HG03095 (cell line): ENCODE data around the gene PTK6.

ENCODE experiments used
- ATAC-seq: cut with Tn5 transposase; IDR thresholded peaks from one replicate; pipeline ENCODE4 v1.9.1; 2021; ENCODE audit warnings: moderate library complexity; ENCODE audit not compliant: unreplicated experiment

Gene PTK6

DNA sequence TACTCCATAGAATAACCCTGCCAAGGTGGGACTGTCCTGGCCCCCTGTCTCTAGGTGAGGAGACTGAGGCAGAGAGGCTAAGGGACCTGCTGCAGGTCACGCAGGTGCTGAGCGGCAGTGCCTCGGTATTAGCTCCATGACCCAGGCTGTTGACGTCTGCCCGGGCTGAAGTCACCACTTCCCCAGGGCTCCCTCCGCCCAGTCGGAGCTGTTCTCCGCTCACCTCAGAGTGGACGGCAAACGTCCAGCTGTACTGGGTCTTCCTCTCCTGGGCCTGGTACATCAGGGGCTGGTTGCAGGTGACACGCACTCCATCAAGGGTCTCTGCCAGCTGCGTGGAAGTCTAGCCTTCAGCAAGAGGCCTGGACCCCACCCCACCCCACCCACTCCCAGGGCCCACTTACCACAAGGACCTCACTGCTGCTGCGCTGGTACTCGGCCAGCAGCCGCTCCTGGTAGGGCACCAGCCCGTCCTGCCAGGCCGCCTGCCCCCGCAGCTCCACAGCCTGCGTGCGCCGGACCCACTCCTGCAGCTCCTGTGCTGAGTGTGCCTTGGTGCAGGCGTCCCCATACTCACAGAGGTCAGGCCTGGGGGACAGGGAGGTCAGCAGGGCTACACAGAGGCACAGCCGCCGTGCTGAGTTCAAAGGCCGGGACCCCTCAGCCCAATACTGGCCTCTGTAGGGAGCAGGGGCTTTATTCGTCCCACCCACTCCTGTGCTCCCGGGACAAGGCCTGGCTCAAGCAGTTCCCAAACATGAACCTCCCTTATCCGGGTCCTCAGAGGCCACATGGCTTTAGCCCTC is 33.3 kb upstream of the PTK6 start:
- ATAC-seq: no peak

- no peak for ATAC-seq
Observed at GRCh38 chr20:63568986-63569949, 32.1 kb upstream of the PTK6 start.

GRCh38 chr20:63568170-63568981 is 31.2 kb upstream of the PTK6 start:
- no peak for ATAC-seq

DNA sequence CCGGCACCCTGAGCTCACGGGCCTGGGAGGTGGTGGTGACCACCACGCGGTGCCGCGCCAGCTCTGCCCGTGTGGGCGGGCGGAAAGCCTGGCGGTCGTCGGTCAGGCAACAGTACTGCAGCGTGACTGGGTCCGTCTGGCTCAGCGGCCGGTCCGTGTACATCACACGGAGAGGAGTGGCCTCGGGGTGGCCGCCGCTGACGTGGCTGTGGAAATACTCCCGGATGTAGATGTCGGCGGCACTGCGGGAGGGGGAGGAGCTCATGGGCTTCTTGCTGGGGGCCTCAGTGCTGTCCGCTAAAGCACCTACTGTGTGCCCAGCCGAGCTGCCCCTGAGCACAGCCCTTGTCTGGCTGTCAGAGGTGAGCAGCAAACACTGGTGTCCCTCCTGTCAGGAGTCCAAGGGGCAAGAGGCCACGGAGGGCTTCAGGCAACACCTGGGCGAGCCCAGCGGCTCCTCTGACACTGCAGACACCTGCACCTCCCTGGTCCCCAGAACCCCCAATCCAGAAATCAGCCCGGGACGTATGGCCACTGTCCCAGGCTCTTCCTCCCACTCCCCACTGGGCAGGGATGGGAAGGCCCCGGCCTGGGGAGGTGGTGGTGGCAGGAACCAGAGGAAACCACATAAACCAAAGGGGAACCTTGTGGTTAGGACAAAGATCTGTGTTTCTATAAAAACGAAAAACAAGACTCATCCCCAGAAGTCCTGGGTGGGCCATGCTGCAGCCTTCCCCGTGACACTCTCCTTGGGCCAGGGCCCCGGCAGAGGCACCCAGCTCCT is 30.4 kb upstream of the PTK6 start:
- peak; percentile 60 for ATAC-seq

- no peak for ATAC-seq
Observed at GRCh38 chr20:63567136-63567385, 29.9 kb upstream of the PTK6 start.

DNA sequence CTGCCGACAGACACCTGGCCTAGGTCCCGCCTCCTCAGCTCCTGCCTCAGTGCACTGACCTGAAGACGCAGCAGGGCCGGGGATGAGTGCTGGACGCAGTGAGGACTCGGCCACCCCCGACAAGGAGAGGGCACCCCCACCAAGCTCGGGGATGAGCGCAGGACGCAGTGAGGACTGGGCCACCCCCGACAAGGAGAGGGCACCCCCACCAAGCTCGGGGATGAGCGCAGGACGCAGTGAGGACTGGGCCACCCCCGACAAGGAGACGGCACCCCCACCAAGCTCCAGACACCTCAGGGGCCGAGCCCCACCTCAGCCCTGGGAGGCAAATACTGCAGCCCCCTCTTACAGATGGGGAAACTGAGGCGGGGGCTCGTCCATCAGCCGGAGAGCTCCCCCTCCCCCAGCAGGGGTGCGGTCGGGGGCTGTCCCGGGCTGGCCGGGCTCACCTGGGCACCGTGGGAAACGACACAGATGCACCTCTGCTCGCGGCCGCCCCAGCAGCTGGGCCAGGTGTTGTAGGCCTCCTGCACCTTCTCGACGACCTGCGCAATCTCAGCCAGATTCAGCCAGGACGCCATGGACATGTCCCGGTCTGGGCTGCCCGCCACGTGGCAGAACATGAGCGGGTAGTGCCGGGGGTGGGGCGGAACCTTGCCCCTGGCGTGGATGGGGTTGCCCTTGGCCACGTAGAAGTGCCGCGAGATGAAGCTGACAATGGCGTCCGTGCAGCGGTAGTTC is 29.4 kb upstream of the PTK6 start:
- ATAC-seq: no peak

GRCh38 chr20:63565699-63566335 is 28.6 kb upstream of the PTK6 start:
- ATAC-seq: no peak

DNA sequence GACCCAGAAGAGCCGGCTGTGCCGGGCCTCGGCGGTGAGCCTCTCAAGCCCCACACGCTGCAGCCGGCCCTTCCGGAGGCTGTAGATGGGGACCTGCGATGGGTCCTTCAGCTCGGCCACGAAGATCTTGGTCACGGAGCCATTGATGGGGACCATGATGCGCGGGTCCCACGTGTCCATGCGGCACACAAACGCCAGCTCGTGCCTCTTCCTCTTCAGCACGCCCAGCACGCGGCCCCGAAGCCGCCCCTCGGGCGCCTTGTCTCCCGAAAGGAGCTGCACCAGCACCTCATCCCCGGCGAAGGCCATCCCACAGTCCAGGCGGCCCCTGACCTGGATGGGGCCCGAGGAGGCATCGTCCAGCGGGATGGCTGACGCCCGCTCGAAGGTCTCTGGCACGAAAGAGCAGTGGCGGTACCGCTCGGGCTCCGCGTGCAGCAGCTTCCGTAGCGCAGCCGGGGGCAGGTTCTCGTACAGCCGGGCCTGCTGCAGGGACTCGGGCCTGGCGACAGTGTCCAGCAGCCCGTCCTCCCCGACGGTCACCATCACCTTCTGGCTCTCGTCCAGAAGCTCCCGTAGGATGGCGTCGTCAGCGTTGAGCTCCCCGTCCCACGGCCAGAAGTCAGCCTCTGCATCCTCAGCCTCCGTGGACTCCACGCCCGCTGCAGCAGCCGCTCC is 28.0 kb upstream of the PTK6 start:
- no peak for ATAC-seq

GRCh38 chr20:63564036-63564810 is 27.0 kb upstream of the PTK6 start:
- ATAC-seq: no peak

DNA sequence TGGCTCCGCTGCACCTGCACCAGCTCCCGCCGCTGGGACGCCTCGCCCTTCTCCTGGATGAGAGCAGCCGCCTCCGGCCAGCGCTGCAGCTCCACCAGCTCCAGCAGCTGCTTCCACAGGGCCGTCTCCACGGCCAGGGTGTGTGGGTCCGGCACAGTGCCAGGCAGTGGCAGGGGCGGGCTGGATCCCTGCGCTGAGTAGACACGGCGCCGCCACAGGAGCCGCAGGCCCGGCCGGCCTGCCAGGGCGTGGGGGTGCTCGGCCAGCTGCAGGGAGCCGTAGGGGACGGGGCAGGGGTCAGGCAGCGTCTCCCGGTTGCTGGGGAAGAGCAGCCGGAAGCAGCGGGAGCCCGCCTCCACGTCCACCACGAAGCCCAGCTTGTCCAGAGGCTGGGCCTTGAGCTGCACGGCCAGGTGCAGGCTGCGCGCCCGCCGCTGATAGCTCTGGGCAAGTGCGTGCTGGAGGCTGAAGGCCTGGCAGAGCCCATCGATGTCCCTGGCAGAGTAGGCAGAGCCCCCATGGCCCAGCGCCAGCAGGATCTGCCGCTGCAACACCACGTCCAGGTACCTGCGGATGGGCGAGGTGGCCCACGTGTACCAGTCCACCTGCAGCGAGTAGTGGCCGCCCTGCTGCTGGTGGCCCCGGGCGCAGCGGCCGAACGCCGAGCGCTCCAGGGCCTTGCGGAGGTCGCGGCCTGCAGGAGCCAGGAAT is 26.2 kb upstream of the PTK6 start:
- no peak for ATAC-seq

DNA sequence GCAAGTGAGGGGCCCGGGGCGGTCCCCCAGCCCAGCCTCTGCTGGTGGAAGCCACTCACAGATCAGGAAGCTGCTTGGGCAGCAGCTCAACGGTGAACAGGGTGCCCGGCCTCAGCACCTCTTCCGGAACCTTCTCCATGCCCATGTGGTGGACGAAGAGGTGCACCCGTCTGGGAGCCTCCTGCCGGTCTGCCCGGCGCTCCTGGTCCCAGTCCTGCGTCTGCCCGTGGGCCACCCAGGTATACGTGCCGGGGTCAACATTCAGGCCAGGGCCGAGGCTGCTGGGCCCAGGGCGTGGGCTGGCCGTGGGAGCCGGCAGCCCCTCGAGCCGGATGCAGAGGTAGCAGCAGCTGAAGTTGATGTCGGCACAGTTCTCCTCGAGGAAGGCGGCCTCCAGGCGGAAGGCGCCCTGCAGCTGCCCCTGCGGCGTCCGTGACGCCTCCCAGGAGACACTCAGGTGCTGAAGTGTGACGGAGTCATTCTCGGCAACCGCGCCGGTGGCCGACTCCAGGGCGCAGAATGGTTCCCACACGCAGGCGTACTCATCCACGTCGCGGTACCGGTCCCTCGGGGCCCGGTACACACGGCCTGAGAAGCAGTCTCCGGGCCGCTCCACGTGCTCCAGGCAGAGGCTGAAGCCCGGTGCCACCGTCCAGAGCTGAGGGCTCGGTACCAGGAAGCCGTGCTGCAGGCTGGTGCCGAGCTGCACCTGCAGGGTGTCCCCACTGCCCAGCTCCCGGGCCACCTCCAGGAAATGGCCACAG is 25.5 kb upstream of the PTK6 start:
- ATAC-seq: no peak

- ATAC-seq: no peak
Observed at GRCh38 chr20:63561624-63562396, 24.6 kb upstream of the PTK6 start.

DNA sequence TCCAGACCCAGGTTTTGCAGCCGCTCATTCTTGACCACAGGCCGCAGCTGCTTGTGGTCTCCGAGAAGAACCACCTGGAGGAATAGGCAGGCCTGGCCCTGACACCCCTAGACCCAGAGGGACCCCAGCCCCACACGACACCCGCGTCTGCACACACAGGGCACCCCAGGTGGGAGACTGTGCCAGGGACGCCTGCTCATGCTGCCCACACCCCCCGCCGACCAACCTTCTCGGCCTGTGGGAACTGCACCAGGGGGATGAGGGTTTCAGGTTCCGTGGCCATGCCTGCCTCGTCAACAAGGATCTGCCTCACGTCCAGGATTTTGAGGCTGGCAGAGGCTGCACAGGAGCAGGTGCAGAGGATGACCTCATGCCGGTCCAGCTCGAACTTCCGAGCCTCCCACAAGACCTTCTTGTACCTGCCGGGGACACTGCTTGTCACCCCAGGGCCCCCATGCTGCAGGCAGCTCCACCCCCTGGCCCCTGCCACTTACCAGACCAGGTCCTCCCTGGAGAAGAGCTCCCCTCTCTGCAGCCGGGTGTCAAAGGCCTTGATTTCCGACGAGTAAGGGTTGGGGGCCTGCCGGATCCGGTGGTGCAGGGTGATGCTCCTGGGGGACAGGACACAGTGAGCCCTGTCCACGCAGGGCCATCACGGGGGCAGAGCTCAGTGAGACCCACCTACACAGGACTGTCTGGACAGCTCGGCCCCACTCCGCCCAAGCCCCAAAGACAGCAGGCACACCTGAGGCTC is 23.9 kb upstream of the PTK6 start:
- no peak for ATAC-seq

GRCh38 chr20:63560333-63560805 is 23.2 kb upstream of the PTK6 start:
- no peak for ATAC-seq
